ENCODE data around the gene HPF1. TPM values are rescaled to one million over a fixed set of nuclear protein-coding genes. Genes with fewer than 3 reads are reported as not detected.

Gene HPF1
- total and polyA plus RNA-seq, 8 donors, result 5.9 to 19.9 (median 9.5) TPM

Other genes with a start within 250 kb of the HPF1 start
- 1 to 10 TPM; 3.6 to 8.3 (median 5.0) TPM for gene NEK1, start 145.4 kb downstream of the HPF1 start, total RNA-seq
- gene NEK1, start 145.4 kb downstream of the HPF1 start, polyA plus RNA-seq, result 1 to 10 TPM; 2.1 to 3.9 TPM
- 10 to 100 TPM; 24.9 to 41.4 (median 33.6) TPM for gene CLCN3, start 137.4 kb downstream of the HPF1 start, total RNA-seq
- 10 to 100 TPM in 1 of 2 donors, 1 to 10 TPM in 1; 9.1 to 16.7 TPM for gene CLCN3, start 137.4 kb downstream of the HPF1 start, polyA plus RNA-seq

All from pancreas (tissue), 8 donors.